ENCODE measurements around the gene L1TD1.

- TF ChIP-seq CTCF (IDR thresholded peaks at IDR 0.05) (no peak), EZH2 (IDR thresholded peaks at IDR 0.05; ENCODE audit: borderline replicate concordance, insufficient read depth, low read depth, low read length, poor library complexity, severe bottlenecking) (no peak)
These were observed 50.6 kb downstream of the L1TD1 start for GRCh38 chr1:62245201-62245600.

All from B cell (primary cell).